HepG2 (cell line): ENCODE data around the gene LYRM4. TPM values are rescaled to one million over a fixed set of nuclear protein-coding genes. Genes with fewer than 3 reads are reported as not detected.

Source experiments
- ATM ChIP-seq: fragments of 450-650 bp; IDR thresholded peaks from 2 replicates; pipeline ENCODE4 v1.7.1; 2017; ENCODE audit warnings: mild to moderate bottlenecking, borderline replicate concordance
- BCL6 ChIP-seq: IDR thresholded peaks from 2 replicates; pipeline ENCODE4 v1.6.1; 2016; ENCODE audit warnings: missing genetic modification reagents, missing compliant biosample characterization
- MYPOP ChIP-seq: sonication (generic); formaldehyde crosslinking; IDR thresholded peaks from 2 replicates; pipeline ENCODE4 v1.8.1; 2023; ENCODE audit warnings: mild to moderate bottlenecking, moderate library complexity, missing genetic modification reagents
- NFE2L1 ChIP-seq: sonication (generic); formaldehyde crosslinking; IDR thresholded peaks from 2 replicates; pipeline ENCODE4 v1.4.0; 2020; ENCODE audit warnings: missing genetic modification reagents, mild to moderate bottlenecking, borderline replicate concordance
- NFYC ChIP-seq: IDR thresholded peaks from 2 replicates; pipeline ENCODE4 v1.6.1; 2016; ENCODE audit warnings: missing genetic modification reagents, missing compliant biosample characterization
- PAXIP1 ChIP-seq: sonication (generic); formaldehyde crosslinking; conservative IDR thresholded peaks from 2 replicates; pipeline ENCODE4 v1.4.0; 2020; ENCODE audit warnings: mild to moderate bottlenecking, missing genetic modification reagents, moderate library complexity
- POLR2AphosphoS5 ChIP-seq: IDR thresholded peaks from 2 replicates; pipeline ENCODE4 v1.6.1; 2012; ENCODE audit warnings: low read depth, low read length
- RFX3 ChIP-seq: IDR thresholded peaks from 2 replicates; pipeline ENCODE4 v1.6.1; 2016; ENCODE audit warnings: missing biosample characterization, missing genetic modification reagents
- ZNF180 ChIP-seq: sonication (generic); formaldehyde crosslinking; IDR thresholded peaks from 2 replicates; pipeline ENCODE4 v1.4.0; 2020; ENCODE audit warnings: low read depth, missing genetic modification reagents, borderline replicate concordance
- ZNF33B ChIP-seq: sonication (generic); formaldehyde crosslinking; IDR thresholded peaks from 2 replicates; pipeline ENCODE4 v1.5.1; 2020; ENCODE audit warnings: mild to moderate bottlenecking, missing genetic modification reagents
- ZNF770 ChIP-seq: sonication (generic); formaldehyde crosslinking; IDR thresholded peaks from 2 replicates; pipeline ENCODE4 v1.5.0; 2020; ENCODE audit warnings: mild to moderate bottlenecking, missing genetic modification reagents
- ZNF879 ChIP-seq: sonication (generic); formaldehyde crosslinking; IDR thresholded peaks from 2 replicates; pipeline ENCODE4 v1.8.1; 2023; ENCODE audit warnings: missing genetic modification reagents
- polyA plus RNA-seq, 8 experiments: library from polyadenylated mRNA; depleted of rRNA in 3 of 8; stranded (reverse) in 7 of 8; unstranded in 1 of 8; fragments of >200 nt; fragmentation: Illumina TruSeq in 4 of 8; extraction: Trizol in 4 of 8; gene quantifications; 2 replicates each; pipeline versions ENCODE4 v1.2.1 to v1.2.3, GENCODE V29; 2011 to 2016; ENCODE audit warnings: low read depth in 4 of 8, missing spikeins in 1 of 8, mixed read lengths in 1 of 8; ENCODE audit not compliant: insufficient read depth in 1 of 8
- total RNA-seq, 5 experiments: library from RNA; depleted of rRNA; stranded (reverse); fragments of >200 nt; fragmentation: Illumina TruSeq; extraction: Trizol; gene quantifications; 2 replicates each; pipeline ENCODE4 v1.2.3, GENCODE V29; 2016; ENCODE audit warnings: low read depth in 1 of 5
- TF ChIP-seq, protein P1 (sequence below): conservative IDR thresholded peaks from 2 replicates; pipeline ENCODE4 v1.6.1; 2018; ENCODE audit warnings: missing genetic modification reagents
- TF ChIP-seq, protein P2 (sequence below): sonication (generic); formaldehyde crosslinking; IDR thresholded peaks from 2 replicates; pipeline ENCODE4 v1.5.1; 2020; ENCODE audit warnings: mild to moderate bottlenecking, missing genetic modification reagents, borderline replicate concordance
- TF ChIP-seq, protein P3 (sequence below): IDR thresholded peaks from 2 replicates; pipeline ENCODE4 v1.6.1; 2016
- TF ChIP-seq, protein P4 (sequence below): IDR thresholded peaks from 2 replicates; pipeline ENCODE4 v1.6.1; 2016

The LYRM4 gene
- total and polyA plus RNA-seq, 2 of the 13 experiments (the other 11 are each of a cell fraction or from before 2014, with no cell fraction given), result 64.6 to 67.5 TPM

GRCh38 chr6:5083813-5084359 is 176.9 kb downstream of the LYRM4 start (continued):
- no peak for TF ChIP-seq NFYC (CRISPR knock-in tag)
- no peak for TF ChIP-seq ATM
- TF ChIP-seq, protein P1, sequence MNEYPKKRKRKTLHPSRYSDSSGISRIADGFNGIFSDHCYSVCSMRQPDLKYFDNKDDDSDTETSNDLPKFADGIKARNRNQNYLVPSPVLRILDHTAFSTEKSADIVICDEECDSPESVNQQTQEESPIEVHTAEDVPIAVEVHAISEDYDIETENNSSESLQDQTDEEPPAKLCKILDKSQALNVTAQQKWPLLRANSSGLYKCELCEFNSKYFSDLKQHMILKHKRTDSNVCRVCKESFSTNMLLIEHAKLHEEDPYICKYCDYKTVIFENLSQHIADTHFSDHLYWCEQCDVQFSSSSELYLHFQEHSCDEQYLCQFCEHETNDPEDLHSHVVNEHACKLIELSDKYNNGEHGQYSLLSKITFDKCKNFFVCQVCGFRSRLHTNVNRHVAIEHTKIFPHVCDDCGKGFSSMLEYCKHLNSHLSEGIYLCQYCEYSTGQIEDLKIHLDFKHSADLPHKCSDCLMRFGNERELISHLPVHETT (CRISPR knock-in tag), result no peak
- no peak for TF ChIP-seq BCL6 (CRISPR knock-in tag)
- peak; percentile 65; the same call in 1 of the 2 replicates for TF ChIP-seq ZNF33B (CRISPR knock-in tag)
- TF ChIP-seq RFX3, result no peak
- TF ChIP-seq, protein P2, sequence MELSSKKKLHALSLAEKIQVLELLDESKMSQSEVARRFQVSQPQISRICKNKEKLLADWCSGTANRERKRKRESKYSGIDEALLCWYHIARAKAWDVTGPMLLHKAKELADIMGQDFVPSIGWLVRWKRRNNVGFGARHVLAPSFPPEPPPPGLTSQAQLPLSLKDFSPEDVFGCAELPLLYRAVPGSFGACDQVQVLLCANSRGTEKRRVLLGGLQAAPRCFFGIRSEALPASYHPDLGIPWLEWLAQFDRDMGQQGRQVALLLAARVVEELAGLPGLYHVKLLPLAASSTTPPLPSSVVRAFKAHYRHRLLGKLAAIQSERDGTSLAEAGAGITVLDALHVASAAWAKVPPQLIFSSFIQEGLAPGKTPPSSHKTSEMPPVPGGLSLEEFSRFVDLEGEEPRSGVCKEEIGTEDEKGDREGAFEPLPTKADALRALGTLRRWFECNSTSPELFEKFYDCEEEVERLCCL, result 0 out of 2 replicates have a peak, but pooled peaks have one; percentile 70
- TF ChIP-seq ZNF879 (CRISPR knock-in tag), result no peak
- TF ChIP-seq, protein P3, sequence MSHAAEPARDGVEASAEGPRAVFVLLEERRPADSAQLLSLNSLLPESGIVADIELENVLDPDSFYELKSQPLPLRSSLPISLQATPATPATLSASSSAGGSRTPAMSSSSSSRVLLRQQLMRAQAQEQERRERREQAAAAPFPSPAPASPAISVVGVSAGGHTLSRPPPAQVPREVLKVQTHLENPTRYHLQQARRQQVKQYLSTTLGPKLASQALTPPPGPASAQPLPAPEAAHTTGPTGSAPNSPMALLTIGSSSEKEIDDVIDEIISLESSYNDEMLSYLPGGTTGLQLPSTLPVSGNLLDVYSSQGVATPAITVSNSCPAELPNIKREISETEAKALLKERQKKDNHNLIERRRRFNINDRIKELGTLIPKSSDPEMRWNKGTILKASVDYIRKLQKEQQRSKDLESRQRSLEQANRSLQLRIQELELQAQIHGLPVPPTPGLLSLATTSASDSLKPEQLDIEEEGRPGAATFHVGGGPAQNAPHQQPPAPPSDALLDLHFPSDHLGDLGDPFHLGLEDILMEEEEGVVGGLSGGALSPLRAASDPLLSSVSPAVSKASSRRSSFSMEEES (CRISPR knock-in tag), result no peak
- TF ChIP-seq POLR2AphosphoS5, result no peak
- no peak for TF ChIP-seq ZNF180 (CRISPR knock-in tag)
- TF ChIP-seq PAXIP1, result 0 out of 2 replicates have a peak, but pooled peaks have one; percentile 11
- TF ChIP-seq, protein P4, sequence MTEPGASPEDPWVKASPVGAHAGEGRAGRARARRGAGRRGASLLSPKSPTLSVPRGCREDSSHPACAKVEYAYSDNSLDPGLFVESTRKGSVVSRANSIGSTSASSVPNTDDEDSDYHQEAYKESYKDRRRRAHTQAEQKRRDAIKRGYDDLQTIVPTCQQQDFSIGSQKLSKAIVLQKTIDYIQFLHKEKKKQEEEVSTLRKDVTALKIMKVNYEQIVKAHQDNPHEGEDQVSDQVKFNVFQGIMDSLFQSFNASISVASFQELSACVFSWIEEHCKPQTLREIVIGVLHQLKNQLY (CRISPR knock-in tag), result no peak
- TF ChIP-seq MYPOP (CRISPR knock-in tag), result no peak
- TF ChIP-seq ZNF770 (CRISPR knock-in tag), result peak; percentile 93
- TF ChIP-seq NFE2L1, result no peak
